Measurements from ENCODE around the gene TSPAN32. TPM values are rescaled to one million over a fixed set of nuclear protein-coding genes. Genes with fewer than 3 reads are reported as not detected.

Gene TSPAN32
- total and polyA plus RNA-seq, 10 donors: 10.6 to 21.8 (median 17.5) TPM

GRCh38 chr11:2271077-2271326 lies 30.8 kb upstream of the TSPAN32 start:
- DNase-seq: peak; percentile 88

GRCh38 chr11:2271327-2272227 lies 30.2 kb upstream of the TSPAN32 start:
- intact Hi-C loops (cut with DNase I; ENCODE audit: low total_unique reads): no loop called here
- Histone ChIP-seq H3K9me3 (no peaks in the 10 kb centered on the region), H3K27ac (no peak overlapping the region), H3K4me1 (peaks cover 11 to 52% (median 38%) of the 10 kb centered on the region in 6 donors), H3K27me3 (replicated peaks in 1 of 7) (peaks cover 7 to 63% (median 40%) of the 10 kb centered on the region in 7 donors), H3K36me3 (no peaks in the 10 kb centered on the region), H3K4me3 (peak overlapping the region in 6 of 8 donors; percentile 35 to 74 (median 52))
- no peak for TF ChIP-seq POLR2AphosphoS5 (IDR thresholded peaks at IDR 0.05)
- no peak for TF ChIP-seq CTCF (IDR thresholded peaks at IDR 0.05 in 8 of 11, conservative IDR thresholded peaks at IDR 0.05 in 3 of 11)
- TF ChIP-seq POLR2A (IDR thresholded peaks at IDR 0.05): no peak
- 25 to 53% (median 33%) methylated on average over 34 to 45 of the region's 45 CpGs for WGBS, 5 donors
- DNase-seq: no peak

More at GRCh38 chr11:2271077-2271326, 30.8 kb upstream of the TSPAN32 start:
- no peaks in the 10 kb centered on the region for H3K9me3 ChIP-seq
- intact Hi-C loops (cut with DNase I; ENCODE audit: low total_unique reads): no loop called here
- no peaks in the 10 kb centered on the region for H3K36me3 ChIP-seq
- H3K4me1 ChIP-seq: peaks cover 13 to 58% (median 44%) of the 10 kb centered on the region in 6 donors
- H3K27ac ChIP-seq: no peak overlapping the region
- peak overlapping the region in 7 of 8 donors; percentile 11 to 74 (median 51) for H3K4me3 ChIP-seq
- peaks cover 7 to 63% (median 40%) of the 10 kb centered on the region in 7 donors for H3K27me3 ChIP-seq (replicated peaks in 1 of 7)
- TF ChIP-seq CTCF (IDR thresholded peaks at IDR 0.05 in 8 of 11, conservative IDR thresholded peaks at IDR 0.05 in 3 of 11) (no peak), POLR2AphosphoS5 (IDR thresholded peaks at IDR 0.05) (peak in 1 of 3 donors; percentile 29)
- 4 to 15% (median 9%) methylated on average over 20 to 28 of the region's 28 CpGs; no CpG with 5 or more reads in 1 of the 5 donors for WGBS, 5 donors

DNA sequence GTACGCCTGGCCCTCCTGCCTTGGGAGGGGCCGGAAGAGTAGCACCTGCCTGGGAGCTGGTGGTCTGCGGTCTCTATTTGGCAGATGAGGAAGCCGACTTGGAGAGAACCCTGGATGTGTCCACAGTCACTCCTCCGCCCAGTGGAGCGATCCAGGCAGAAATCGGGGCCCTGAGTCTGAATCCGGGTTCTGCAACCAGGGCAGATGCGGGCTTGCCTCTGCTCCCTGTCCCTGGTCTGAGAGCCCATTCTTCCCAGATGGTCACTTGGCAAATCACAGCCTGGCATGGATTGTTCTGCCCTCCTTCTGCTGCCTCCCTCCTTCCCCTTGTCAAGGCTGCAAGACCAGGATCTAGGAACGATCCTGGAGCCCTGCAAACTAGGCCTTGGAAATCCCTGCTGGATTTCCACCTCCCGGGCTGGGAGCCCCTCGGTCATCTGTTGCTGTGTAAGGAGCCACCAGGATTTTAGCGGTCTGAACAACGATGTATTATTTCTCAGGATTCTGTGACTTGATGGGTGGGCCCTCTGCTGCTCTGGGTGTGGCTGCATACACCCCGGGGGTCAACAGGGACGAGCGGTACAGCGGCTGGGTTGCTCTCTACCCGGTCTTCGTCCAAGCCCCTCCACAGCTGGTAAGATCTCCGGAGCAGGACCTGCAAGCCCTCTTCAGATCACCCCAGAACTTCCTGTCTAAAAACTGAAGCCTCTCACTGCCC lies 29.4 kb upstream of the TSPAN32 start:
- Histone ChIP-seq H3K27me3 (replicated peaks in 1 of 7) (peaks cover 7 to 63% (median 40%) of the 10 kb centered on the region in 7 donors), H3K4me3 (no peak overlapping the region), H3K27ac (no peak overlapping the region), H3K4me1 (peaks cover 11 to 44% (median 33%) of the 10 kb centered on the region in 6 donors), H3K36me3 (no peaks in the 10 kb centered on the region), H3K9me3 (no peaks in the 10 kb centered on the region)
- intact Hi-C loops (cut with DNase I; ENCODE audit: low total_unique reads): no loop called here
- no peak for DNase-seq
- no peak for TF ChIP-seq POLR2AphosphoS5 (IDR thresholded peaks at IDR 0.05)
- no peak for TF ChIP-seq CTCF (IDR thresholded peaks at IDR 0.05 in 8 of 11, conservative IDR thresholded peaks at IDR 0.05 in 3 of 11)
- 75 to 93% (median 88%) methylated on average over 12 to 21 of the region's 21 CpGs for WGBS, 5 donors

DNA sequence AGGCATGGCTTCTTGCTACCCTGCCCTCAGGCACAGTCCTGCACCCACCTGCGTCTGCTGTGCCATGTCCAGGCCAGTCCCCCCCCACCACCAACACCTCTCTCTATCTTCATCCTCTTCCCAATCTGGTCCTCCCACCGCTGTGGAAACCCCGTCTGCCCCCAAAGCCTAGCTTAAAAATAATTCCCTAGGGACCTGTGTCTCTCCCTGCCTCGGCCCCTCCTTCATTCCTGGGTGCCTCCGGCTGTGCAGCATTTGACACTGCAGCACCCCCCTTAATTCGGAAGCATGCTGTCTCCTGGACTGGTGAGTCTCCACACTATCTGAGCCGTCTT lies 28.9 kb upstream of the TSPAN32 start:
- TF ChIP-seq POLR2A (IDR thresholded peaks at IDR 0.05) (no peak), CTCF (IDR thresholded peaks at IDR 0.05 in 8 of 11, conservative IDR thresholded peaks at IDR 0.05 in 3 of 11) (no peak), POLR2AphosphoS5 (IDR thresholded peaks at IDR 0.05) (no peak)
- Histone ChIP-seq H3K27ac (no peak overlapping the region), H3K4me3 (no peak overlapping the region), H3K4me1 (peaks cover 11 to 39% (median 33%) of the 10 kb centered on the region in 6 donors), H3K27me3 (replicated peaks in 1 of 7) (peaks cover 7 to 59% (median 40%) of the 10 kb centered on the region in 7 donors), H3K36me3 (no peaks in the 10 kb centered on the region), H3K9me3 (no peaks in the 10 kb centered on the region)
- intact Hi-C loops (cut with DNase I; ENCODE audit: low total_unique reads): no loop called here
- DNase-seq: no peak
- WGBS, 5 donors: 78 to 91% (median 89%) methylated on average over 7 of the region's 7 CpGs
